HepG2 (cell line): ENCODE results near the gene GRHL3.

Source experiments
- FOXA1 ChIP-seq, 2 experiments: fragments of 450-650 bp in 1 of 2; sonication (generic) in 1 of 2; formaldehyde crosslinking in 1 of 2; IDR thresholded peaks; 2 replicates each; pipeline versions ENCODE4 v1.4.0 to v1.6.1; 2016 to 2020; ENCODE audit warnings: missing genetic modification reagents in 1 of 2
- HDAC2 ChIP-seq: sonication (generic); formaldehyde crosslinking; IDR thresholded peaks from 2 replicates; pipeline ENCODE4 v1.4.0; 2020; ENCODE audit warnings: missing genetic modification reagents
- MEIS1 ChIP-seq: sonication (generic); formaldehyde crosslinking; IDR thresholded peaks from 2 replicates; pipeline ENCODE4 v1.9.0; 2021; ENCODE audit warnings: mild to moderate bottlenecking, missing genetic modification reagents, moderate library complexity, borderline replicate concordance
- SIN3A ChIP-seq: IDR thresholded peaks from 2 replicates; pipeline ENCODE4 v1.6.1; 2011; ENCODE audit warnings: low read depth, mild to moderate bottlenecking, control low read depth, low read length, borderline replicate concordance
- ZBTB21 ChIP-seq: sonication (generic); formaldehyde crosslinking; IDR thresholded peaks from 2 replicates; pipeline ENCODE4 v1.4.0; 2020; ENCODE audit warnings: missing genetic modification reagents
- ZBTB7A ChIP-seq: sonication (generic); formaldehyde crosslinking; IDR thresholded peaks from 2 replicates; pipeline ENCODE4 v1.8.0; 2022; ENCODE audit warnings: mild to moderate bottlenecking, missing genetic modification reagents
- ZNF564 ChIP-seq: sonication (generic); formaldehyde crosslinking; IDR thresholded peaks from 2 replicates; pipeline ENCODE4 v1.8.1; 2023; ENCODE audit warnings: mild to moderate bottlenecking, missing genetic modification reagents
- ZNF777 ChIP-seq: sonication (generic); formaldehyde crosslinking; IDR thresholded peaks from 2 replicates; pipeline ENCODE4 v1.4.0; 2020; ENCODE audit warnings: missing genetic modification reagents
- TF ChIP-seq, protein P1 (sequence below): sonication (generic); formaldehyde crosslinking; IDR thresholded peaks from 2 replicates; pipeline ENCODE4 v1.4.0; 2020; ENCODE audit warnings: mild to moderate bottlenecking, missing genetic modification reagents
- TF ChIP-seq, protein P2 (sequence below): IDR thresholded peaks from 2 replicates; pipeline ENCODE4 v1.6.1; 2016; ENCODE audit warnings: low read depth
- TF ChIP-seq, protein P3 (sequence below): sonication (generic); formaldehyde crosslinking; conservative IDR thresholded peaks from 2 replicates; pipeline ENCODE4 v1.4.0; 2020; ENCODE audit warnings: missing genetic modification reagents
- TF ChIP-seq, protein P4 (sequence below): sonication (generic); formaldehyde crosslinking; IDR thresholded peaks from 2 replicates; pipeline ENCODE4 v1.5.0; 2020; ENCODE audit warnings: mild to moderate bottlenecking, missing genetic modification reagents, moderate library complexity
- TF ChIP-seq, protein P5 (sequence below): sonication (generic); formaldehyde crosslinking; IDR thresholded peaks from 2 replicates; pipeline ENCODE4 v1.8.0; 2022; ENCODE audit warnings: mild to moderate bottlenecking, missing genetic modification reagents

DNA sequence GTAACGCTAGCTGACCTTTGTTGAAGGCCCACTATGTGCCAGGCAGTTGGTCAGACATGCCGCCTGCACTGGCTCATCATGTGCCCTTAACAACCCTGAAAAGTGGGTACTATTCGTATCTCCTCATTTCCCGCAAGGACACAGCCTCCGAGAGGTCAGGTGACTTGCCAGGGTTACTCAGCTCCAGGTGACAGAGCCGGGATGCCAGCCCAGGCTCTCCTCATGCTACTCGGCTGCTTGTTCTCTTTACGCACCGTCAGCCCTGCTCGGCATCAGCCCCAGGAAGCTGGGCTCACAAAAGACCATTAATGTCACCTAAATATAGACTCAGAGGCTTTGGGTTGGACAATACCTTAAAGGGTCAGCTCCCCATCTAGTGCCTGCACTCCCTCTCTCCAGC is 29.0 kb downstream of the GRHL3 start:
- TF ChIP-seq, protein P1, sequence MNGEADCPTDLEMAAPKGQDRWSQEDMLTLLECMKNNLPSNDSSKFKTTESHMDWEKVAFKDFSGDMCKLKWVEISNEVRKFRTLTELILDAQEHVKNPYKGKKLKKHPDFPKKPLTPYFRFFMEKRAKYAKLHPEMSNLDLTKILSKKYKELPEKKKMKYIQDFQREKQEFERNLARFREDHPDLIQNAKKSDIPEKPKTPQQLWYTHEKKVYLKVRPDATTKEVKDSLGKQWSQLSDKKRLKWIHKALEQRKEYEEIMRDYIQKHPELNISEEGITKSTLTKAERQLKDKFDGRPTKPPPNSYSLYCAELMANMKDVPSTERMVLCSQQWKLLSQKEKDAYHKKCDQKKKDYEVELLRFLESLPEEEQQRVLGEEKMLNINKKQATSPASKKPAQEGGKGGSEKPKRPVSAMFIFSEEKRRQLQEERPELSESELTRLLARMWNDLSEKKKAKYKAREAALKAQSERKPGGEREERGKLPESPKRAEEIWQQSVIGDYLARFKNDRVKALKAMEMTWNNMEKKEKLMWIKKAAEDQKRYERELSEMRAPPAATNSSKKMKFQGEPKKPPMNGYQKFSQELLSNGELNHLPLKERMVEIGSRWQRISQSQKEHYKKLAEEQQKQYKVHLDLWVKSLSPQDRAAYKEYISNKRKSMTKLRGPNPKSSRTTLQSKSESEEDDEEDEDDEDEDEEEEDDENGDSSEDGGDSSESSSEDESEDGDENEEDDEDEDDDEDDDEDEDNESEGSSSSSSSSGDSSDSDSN (CRISPR knock-in tag): no peak
- TF ChIP-seq ZBTB7A (CRISPR knock-in tag): no peak
- TF ChIP-seq, protein P2, sequence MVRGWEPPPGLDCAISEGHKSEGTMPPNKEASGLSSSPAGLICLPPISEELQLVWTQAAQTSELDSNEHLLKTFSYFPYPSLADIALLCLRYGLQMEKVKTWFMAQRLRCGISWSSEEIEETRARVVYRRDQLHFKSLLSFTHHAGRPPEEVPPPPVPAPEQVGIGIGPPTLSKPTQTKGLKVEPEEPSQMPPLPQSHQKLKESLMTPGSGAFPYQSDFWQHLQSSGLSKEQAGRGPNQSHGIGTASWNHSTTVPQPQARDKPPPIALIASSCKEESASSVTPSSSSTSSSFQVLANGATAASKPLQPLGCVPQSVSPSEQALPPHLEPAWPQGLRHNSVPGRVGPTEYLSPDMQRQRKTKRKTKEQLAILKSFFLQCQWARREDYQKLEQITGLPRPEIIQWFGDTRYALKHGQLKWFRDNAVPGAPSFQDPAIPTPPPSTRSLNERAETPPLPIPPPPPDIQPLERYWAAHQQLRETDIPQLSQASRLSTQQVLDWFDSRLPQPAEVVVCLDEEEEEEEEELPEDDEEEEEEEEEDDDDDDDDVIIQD (CRISPR knock-in tag): no peak
- no peak for TF ChIP-seq ZBTB21 (CRISPR knock-in tag)
- TF ChIP-seq, protein P3, sequence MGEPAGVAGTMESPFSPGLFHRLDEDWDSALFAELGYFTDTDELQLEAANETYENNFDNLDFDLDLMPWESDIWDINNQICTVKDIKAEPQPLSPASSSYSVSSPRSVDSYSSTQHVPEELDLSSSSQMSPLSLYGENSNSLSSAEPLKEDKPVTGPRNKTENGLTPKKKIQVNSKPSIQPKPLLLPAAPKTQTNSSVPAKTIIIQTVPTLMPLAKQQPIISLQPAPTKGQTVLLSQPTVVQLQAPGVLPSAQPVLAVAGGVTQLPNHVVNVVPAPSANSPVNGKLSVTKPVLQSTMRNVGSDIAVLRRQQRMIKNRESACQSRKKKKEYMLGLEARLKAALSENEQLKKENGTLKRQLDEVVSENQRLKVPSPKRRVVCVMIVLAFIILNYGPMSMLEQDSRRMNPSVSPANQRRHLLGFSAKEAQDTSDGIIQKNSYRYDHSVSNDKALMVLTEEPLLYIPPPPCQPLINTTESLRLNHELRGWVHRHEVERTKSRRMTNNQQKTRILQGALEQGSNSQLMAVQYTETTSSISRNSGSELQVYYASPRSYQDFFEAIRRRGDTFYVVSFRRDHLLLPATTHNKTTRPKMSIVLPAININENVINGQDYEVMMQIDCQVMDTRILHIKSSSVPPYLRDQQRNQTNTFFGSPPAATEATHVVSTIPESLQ: no peak
- TF ChIP-seq ZNF564 (CRISPR knock-in tag): no peak
- TF ChIP-seq MEIS1 (CRISPR knock-in tag): no peak
- TF ChIP-seq SIN3A: no peak
- no peak for TF ChIP-seq FOXA1 (IDR thresholded peaks at IDR 0.05)
- TF ChIP-seq FOXA1 (CRISPR knock-in tag; IDR thresholded peaks at IDR 0.05): no peak
- TF ChIP-seq ZNF777 (CRISPR knock-in tag): no peak
- TF ChIP-seq, protein P4, sequence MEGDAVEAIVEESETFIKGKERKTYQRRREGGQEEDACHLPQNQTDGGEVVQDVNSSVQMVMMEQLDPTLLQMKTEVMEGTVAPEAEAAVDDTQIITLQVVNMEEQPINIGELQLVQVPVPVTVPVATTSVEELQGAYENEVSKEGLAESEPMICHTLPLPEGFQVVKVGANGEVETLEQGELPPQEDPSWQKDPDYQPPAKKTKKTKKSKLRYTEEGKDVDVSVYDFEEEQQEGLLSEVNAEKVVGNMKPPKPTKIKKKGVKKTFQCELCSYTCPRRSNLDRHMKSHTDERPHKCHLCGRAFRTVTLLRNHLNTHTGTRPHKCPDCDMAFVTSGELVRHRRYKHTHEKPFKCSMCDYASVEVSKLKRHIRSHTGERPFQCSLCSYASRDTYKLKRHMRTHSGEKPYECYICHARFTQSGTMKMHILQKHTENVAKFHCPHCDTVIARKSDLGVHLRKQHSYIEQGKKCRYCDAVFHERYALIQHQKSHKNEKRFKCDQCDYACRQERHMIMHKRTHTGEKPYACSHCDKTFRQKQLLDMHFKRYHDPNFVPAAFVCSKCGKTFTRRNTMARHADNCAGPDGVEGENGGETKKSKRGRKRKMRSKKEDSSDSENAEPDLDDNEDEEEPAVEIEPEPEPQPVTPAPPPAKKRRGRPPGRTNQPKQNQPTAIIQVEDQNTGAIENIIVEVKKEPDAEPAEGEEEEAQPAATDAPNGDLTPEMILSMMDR (CRISPR knock-in tag): no peak
- TF ChIP-seq HDAC2: no peak
- TF ChIP-seq, protein P5, sequence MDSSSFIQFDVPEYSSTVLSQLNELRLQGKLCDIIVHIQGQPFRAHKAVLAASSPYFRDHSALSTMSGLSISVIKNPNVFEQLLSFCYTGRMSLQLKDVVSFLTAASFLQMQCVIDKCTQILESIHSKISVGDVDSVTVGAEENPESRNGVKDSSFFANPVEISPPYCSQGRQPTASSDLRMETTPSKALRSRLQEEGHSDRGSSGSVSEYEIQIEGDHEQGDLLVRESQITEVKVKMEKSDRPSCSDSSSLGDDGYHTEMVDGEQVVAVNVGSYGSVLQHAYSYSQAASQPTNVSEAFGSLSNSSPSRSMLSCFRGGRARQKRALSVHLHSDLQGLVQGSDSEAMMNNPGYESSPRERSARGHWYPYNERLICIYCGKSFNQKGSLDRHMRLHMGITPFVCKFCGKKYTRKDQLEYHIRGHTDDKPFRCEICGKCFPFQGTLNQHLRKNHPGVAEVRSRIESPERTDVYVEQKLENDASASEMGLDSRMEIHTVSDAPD: no peak
